ENCODE data around the gene EGF.

Gene EGF

GRCh38 chr4:109996526-109996925, 83.8 kb downstream of the EGF start:
- no peak for DNase-seq (ENCODE audit: low read depth)

DNA sequence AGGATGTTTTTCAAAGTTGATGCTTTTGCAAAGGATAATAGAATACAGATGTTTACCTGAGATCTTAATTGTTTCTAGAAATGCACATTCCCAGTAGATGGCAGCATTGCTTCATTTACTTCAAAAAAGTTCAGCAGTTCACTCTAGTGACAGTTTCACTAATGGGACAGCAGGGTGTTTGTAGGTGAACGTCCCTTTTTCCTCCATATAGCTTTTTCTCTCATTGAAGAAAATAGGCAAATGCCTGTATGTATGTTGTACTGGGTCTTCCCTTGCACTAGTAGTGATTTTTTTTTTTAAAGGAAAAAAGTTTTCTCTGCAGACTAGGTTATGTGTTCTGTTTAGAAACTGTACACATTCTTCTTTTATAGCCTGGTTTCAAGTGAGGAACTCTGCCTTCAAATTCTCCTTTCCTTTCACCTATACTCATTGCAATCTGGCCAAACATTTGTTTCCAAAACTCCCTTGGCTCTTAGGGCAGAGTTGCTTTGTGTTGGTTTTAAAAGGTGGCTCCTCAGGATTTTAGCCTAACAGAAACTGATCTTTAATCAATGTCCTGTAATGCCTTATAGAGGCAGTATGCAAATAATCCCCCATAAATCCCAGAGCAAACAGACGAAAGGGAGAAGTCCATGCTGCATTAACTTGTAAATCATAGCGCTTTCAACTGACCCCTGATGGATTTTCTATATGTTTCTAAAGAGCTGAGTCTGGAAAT, 86.3 kb downstream of the EGF start:
- DNase-seq (ENCODE audit: low read depth) = peak; percentile 58

- DNase-seq (ENCODE audit: low read depth) = no peak
Measured at GRCh38 chr4:109999585-109999912, 86.9 kb downstream of the EGF start.

GRCh38 chr4:110002326-110002725, 89.6 kb downstream of the EGF start:
- DNase-seq (ENCODE audit: low read depth) = no peak

GRCh38 chr4:110003401-110004187, 90.9 kb downstream of the EGF start:
- no peak for DNase-seq (ENCODE audit: low read depth)

- no peak for DNase-seq (ENCODE audit: low read depth)
Measured at GRCh38 chr4:110004556-110004955, 91.9 kb downstream of the EGF start.

- peak; percentile 81 for DNase-seq (ENCODE audit: low read depth)
Measured at GRCh38 chr4:110005461-110006056, 92.9 kb downstream of the EGF start.

- no peak for DNase-seq (ENCODE audit: low read depth)
Measured at GRCh38 chr4:110007217-110007616, 94.5 kb downstream of the EGF start.

GRCh38 chr4:110008540-110008939, 95.9 kb downstream of the EGF start:
- no peak for DNase-seq (ENCODE audit: low read depth)

DNA sequence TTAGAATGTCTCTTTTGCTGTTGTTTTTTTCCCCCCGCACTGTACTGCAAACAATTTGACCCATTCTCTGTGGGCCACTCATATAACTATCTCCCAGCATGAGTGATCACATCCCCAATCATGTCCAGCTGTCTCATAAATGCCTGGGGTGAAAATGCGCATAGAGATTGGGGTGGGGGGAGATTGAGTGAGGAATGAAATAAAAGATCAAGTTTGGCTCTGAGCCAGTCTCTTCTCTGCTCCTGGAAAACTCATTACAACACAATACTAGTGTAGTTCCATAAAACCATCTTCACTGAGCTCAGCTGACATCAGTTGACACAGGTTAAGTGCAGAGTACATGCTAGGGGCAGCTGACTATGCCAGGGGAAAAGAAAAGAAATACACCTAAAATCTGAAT, 96.9 kb downstream of the EGF start:
- no peak for DNase-seq (ENCODE audit: low read depth)

- no peak for DNase-seq (ENCODE audit: low read depth)
Measured at GRCh38 chr4:110010797-110011196, 98.1 kb downstream of the EGF start.

DNA sequence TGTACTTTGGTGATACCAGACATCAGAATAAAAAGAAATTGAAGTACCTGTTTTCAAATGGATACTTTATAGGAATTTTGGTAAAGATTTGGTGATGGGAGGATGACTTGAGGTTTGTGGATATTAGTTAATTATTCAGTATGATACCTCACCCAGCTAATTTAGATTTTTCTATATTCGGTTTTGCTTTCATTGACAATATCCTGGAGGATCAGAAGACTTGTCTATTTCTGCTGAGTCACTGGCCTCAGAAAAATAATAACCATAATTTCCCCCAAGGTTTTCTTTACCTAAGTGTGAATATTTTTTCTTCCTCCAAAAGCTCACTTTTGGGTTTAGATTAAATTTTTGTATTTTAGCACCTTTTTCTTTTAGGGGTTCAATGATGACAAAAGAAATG, 100.2 kb downstream of the EGF start:
- no peak for DNase-seq (ENCODE audit: low read depth)

DNA sequence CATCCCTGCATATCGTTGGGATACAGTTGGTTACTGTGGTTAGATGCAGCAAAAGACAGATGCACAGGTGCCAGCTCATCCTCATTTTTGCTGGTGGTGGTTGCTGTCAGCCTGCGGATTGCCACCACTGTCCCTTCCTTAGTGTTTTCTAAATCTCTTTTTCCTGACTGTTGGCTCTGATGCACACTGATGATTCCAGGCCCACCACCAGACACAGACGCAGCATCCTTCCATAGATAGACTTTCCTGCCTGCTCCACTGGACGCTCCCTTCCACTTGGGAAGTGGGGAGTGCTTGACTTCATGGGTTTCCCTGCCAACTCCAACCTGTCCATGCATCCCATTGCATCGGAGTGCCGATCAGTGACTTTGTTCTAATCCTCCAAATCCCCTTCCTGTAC, 101.5 kb downstream of the EGF start:
- DNase-seq (ENCODE audit: low read depth) = no peak

- DNase-seq (ENCODE audit: low read depth) = no peak
Measured at GRCh38 chr4:110019153-110019552, 106.5 kb downstream of the EGF start.

DNA sequence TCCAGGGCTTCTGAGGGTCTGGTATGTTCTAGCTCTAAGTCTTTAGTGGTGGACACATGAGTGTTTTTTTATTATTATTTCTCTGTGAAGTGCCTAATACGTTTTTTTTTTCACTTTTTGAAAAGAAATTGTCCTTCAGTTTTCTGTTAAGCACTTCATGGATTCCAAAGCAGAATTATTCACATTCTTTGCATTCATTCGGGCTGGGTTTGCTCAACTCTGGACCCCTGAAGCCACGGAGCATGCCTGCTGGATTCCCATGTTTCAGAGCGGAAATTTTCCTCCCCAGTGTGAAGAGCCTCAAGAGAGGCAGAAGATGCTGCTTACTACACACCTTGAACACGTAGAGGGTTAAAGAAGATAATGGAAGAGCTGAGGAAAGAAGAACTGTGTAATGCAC, 107.5 kb downstream of the EGF start:
- DNase-seq (ENCODE audit: low read depth) = peak; percentile 71

DNA sequence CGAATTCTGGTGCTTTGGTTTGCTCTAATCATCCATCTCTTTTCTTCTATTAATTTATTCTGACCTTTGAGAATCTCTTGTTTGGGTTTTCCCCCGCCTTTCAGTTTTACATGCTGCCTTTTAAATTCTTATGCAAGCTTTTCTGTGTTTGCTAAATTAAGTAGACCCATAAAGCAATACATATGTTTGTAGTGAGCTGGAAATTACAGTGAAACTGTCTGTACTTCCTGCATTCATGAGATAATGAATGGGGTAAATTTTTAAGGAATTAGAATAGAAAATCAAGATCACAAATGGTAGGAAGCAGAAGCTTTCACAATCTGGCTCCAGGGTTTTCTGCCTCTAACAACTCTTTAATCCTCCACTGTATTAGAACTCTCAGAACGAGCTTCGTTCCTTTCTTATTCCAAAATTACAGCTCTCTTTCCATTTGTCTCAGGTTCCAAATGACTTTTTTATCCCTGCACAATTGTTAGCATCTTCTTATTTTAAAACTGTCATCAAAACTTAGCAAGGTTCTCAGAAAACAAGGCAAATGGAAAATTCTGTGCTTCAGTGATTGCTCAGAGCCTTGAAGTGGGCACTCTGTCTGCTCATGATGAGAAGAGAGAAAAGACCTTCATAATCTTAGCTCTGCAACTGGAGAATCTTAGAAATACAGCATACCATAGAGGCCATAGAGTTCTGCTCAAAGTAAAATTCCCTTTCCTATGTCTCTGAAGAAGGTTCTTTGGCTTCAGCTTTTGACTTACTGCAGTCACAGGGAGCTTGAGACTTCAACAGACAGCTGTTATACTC, 108.2 kb downstream of the EGF start:
- DNase-seq (ENCODE audit: low read depth) = no peak

- DNase-seq (ENCODE audit: low read depth) = no peak
Measured at GRCh38 chr4:110022457-110022856, 109.8 kb downstream of the EGF start.

DNA sequence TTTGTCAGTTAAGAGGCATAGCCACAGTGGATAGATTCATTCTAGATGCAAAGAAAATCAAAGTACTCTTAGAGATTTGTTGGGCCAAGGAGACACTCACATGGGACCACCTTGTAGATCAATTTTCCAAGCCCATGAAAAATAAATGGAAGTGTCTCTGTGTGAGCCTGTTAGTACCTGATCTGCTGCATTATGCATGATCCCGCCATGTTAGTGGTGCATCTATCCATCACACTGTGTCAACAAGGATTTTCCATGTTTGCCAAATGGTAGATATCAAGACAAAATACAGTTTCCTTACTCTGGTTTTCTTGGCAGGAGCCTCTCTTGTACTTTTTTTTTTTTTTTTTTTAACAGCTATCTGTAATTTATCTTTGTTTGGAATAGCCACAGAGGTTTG, 112.4 kb downstream of the EGF start:
- no peak for DNase-seq (ENCODE audit: low read depth)

DNA sequence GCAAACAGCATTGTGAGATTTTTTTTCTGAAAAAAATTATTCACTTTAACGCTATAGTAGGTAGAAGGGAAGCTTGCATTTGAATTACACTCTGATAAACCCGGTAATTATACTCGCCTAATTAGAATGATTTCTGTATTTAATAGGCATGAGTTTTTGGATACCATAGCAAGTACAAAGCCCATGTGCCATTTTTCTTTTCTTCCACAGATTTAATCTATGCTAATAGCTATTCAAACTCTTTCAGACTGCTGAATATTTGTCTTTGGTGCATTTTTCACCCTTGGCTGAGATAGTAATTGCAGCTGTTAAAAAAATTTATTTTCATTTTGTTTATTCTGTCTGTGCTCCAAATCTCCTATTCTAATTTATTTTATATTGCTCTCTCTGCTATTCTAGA, 113.0 kb downstream of the EGF start:
- DNase-seq (ENCODE audit: low read depth) = no peak

DNA sequence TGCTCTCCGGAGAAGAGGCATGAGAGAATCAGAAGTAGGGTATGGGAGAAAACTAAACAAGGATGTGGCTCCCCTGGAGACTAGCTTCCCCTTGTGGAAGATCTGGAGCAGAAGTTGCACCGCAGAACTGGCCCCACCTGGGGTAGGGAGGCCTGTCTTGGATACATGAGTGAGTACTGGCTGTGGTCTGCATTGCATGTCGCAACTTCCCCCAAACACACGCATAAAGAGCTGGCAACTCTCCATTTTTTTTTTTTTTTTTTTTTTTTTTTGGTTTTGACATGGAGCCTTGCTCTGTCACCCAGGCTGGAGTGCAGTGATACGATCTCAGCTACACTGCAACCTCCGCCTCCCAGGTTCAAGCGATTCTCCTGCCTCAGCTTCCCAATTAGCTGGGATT, 119.9 kb downstream of the EGF start:
- DNase-seq (ENCODE audit: low read depth) = peak; percentile 36

- no peak for DNase-seq (ENCODE audit: low read depth)
Measured at GRCh38 chr4:110033355-110034025, 120.8 kb downstream of the EGF start.

GRCh38 chr4:110034026-110034393, 121.3 kb downstream of the EGF start:
- no peak for DNase-seq (ENCODE audit: low read depth)
